NCI-H1417 (cell line): ENCODE measurements around the gene CCNL1.
"Not testable (repeated sequence)": the region's sequence is repeated elsewhere in the genome, so short reads cannot be mapped to it uniquely, and the experiment has no call there.

ENCODE experiments used
- DNase-seq, 3 experiments: peaks; one replicate each; lab custom pipeline; 2025; lab: John Stamatoyannopoulos, UW

The CCNL1 gene

DNA sequence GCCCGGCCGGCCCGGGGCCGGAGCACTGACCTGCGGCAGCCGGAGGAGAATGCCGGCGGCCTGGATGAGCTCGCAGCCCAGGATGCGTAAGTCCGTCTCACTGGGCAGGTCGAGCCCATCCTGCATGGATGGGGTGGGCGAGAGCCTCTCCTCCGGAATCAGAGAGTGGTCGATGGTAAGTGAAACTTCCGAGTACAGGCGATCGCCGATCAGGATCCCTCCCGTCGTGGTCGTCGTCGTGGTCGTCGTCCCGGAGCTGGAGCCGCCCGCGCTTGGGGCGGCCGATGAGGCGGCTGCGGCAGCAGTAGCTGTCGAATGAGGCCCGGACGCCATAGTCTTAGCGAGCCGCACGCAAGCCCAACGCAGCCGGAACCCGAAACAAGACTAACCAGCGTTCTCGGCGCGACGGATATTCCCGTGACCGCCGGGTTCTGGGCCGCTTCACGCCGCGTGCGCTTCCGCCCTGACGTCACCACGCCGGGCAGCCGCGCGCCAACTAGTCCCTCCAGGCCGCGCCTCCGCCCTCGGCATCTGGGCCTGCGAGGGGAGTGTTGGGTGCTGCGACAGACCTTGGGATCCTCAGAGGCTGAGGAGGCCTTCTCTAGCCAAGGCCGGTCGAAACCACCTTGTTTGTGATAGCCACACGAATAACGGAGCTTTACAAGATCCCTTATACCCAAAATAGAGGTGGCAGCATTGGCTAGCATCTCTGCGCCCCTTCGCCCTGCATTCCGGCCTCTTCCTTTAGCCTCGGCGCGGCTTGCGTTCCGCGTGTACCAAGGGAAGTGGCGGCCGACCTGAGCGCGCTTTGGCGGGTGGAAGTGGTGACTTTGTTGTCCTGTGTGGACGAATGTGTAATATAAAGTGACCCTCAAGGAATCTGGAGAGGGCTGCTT, at the start of gene CCNL1:
TSS of gene CCNL1 (minus strand) at position 386 of the 896 bp plus-strand sequence. CDS start at position 333, 53 bp downstream.
- DNase-seq = peak; percentile 97 to 99 (median 98)

DNA sequence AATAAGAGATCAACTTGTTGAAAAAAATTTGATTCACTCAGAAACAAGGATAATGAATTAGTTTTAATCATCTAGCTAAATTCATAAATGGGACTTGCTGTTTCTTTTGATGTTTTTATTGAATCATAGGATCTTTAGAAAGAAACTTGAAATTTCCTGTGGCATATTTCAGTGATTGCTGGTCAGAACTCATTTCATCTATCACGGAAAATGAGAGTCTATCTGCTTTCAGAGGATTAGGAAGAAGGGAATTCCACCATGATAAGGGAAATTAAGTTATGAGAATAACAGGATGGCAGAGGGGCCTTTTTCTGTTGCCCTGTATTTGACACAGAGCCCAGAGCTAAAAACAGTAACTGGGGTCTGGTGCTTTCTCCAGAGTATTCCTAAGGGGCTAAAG, 44.9 kb upstream of the CCNL1 start:
- no peak for DNase-seq

DNA sequence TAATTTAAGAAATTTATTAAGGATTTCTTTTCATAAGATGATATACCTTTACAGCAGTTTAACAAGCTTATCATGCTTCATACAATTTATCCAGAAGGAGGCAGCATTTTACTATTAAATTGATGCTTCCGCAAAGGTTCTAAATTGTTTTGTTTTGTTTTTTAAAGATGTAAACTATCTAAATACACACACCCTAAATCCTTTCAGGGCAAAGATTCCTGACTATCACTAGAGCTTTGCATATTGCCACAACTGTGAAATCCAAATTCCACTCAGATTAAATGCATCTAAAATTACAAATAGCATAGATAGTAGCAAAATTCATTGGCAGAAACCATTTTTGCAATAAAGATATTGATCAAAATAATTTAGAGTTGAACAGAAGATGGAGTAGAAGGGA, 44.5 kb upstream of the CCNL1 start:
- peak in 2 of 3 experiments; percentile 3 to 61 for DNase-seq

DNA sequence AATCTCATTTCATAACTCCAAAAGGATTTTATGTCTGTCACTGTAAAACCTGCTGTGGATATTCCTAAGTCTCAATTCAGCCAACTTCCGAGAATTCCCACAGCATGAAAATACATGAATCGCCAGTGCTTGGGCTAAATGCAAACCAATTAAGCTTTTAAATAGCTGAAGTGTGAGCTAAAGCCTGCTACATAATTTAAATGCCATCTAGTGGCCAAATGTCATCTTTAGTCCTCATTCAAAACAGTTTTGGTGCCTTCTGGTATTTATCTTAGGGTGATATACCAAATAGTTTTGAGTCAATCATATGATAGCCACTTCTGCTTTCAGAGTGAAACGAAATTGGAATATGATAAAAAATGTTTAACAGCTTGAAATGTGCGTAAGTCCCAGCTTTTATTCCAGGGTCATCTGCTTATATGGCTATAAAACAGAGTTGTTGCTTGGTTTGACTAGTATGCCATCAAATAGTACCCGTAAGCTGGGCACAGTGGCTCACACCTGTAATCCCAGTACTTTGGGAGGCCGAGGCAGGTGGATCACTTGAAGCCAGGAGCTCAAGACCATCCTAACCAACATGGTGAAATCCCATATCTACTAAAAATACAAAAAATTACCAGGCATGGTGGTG, 41.8 kb upstream of the CCNL1 start:
- peak; percentile 9 to 74 (median 47) for DNase-seq

DNA sequence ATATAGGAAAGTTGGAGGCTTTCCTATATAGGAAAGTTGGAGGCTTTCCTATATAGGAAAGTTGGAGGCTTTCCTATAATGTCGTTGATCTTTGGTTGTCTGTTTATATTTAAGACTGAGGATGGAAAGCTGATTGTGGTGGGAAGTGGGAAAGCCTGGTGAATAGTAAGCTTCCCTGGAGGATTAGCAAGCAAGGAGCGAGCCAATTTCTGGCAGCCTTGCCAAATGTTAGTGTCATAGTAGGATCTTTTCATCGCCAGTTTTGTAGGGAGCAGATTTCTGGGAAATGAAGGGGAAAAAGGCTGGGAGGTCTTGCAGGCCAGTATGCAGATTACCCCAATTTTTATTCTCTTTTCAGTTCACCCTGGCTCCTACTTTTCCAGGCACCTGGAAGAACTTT, 39.9 kb upstream of the CCNL1 start:
- DNase-seq = no peak

DNA sequence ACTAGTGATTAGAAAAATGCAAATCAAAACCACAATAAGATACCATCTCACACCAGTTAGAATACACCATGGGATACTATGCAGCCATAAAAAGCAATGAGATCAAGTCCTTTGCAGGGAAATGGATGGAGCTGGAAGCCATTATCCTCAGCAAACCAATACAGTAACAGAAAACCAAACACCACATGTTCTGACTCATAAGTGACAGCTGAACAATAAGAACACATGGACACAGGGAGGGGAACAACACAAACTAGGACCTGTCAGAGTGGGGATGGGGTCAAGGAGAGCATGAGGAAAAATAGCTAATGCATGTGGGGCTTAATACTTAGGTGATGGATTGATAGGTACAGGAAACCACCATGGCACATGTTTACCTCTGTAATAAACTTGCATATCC, 36.0 kb upstream of the CCNL1 start:
- no peak for DNase-seq

DNA sequence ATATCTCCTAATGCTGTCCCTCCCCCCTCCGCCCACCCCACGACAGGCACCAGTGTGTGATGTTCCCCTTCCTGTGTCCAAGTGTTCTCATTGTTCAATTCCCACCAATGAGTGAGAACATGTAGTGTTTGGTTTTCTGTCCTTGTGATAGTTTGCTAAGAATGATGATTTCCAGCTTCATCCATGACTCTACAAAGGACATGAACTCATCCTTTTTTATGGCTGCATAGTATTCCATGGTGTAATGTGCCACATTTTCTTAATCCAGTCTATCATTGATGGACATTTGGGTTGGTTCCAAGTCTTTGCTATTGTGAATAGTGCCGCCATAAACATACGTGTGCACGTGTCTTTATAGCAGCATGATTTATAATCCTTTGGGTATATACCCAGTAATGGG, 31.2 kb upstream of the CCNL1 start:
- not testable (repeated sequence) for DNase-seq

DNA sequence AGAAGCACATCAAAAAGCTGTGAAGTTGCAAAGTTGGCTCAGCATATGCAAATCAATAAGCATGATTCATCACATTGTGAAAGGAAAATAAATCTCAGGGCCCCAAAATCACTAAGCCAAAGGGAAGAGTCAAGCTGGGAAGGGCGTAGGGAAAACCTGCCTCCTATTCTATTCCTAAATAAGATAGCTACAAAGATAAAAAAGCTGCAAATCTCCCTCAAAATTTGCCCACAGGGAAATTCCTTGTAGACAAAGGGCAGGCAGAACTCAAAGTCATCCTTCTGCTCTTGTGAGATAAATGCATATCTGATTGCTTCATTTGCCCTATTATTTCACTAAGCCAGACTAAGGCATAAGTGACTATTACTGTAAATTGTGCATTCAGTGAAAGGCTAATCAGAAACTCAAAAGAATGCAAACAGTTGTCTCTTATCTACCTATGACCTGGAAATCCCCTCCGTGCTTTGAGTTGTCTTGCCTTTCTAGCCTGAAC, 30.5 kb upstream of the CCNL1 start:
- no peak for DNase-seq

DNA sequence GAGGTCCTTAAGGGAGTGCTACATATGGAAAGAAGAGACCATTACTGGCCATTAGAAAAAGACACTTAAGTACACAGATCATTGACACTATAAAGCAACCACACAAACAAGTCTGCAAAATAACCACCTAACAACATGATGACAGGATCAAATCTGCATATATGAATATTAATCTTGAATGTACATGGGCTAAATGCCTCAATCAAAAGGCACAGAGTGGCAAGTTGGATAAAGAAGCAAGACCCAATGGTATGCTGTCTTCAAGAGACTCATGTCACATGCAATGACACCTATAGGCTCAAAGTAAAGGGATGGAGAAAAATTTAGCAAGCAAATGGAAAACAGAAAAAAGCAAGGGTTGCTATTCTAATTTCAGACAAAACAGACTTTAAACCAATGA, 28.4 kb upstream of the CCNL1 start:
- no peak for DNase-seq

DNA sequence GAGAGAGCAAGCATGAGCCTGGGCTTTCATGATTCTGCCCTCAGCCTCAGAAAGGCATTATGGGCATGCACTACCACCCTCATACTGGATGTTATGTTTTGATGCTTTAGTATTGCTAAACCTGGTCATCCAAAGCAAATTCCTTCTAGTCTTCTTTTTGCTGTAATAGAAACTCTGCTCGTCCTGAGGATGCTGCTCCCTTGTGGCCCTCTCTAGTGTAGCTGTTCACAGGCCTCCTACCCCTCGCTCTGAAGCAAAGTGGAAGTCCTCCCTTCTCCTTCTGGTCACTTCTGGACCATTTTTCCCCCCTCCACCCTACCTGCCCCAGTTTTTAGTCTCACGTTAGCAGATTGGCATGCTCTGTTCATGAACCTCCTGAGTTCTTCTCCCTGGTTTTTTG, 22.9 kb upstream of the CCNL1 start:
- no peak for DNase-seq

DNA sequence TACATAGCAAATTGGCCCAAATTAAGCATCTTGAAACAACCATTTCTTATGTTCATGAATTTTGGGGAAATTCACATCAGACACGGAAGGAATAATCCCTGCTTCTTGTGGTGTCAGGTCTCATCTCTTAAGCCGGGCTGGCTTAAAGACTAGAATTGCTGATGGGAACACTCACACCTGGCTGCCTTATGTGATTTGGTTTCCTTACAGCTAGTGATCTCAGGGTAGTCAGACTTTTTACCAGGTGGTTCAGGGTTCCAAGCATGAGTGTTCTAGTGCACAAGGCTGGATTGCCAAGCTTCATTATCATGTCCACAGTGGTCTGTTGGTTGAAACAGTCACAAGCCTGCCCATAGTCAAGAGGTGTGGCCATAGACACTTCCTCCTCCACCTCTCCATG, 20.3 kb upstream of the CCNL1 start:
- no peak for DNase-seq

DNA sequence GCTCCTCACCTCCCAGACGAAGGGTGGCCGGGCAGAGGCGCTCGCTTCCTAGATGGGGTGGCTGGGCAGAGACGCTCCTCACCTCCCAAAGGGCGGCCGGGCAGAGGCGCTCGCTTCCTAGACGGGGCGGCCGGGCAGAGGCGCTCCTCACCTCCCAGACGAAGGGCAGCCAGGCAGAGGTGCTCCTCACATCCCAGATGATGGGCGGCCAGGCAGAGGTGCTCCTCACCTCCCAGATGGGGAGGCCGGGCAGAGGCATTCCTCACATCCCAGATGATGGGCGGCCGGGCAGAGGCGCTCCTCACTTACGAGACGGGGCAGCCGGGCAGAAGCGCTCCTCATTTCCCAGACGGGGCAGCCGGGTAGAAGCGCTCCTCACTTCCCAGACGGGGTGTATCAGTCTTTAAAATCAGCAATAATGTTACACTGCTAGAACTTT, 19.4 kb upstream of the CCNL1 start:
- no peak for DNase-seq

DNA sequence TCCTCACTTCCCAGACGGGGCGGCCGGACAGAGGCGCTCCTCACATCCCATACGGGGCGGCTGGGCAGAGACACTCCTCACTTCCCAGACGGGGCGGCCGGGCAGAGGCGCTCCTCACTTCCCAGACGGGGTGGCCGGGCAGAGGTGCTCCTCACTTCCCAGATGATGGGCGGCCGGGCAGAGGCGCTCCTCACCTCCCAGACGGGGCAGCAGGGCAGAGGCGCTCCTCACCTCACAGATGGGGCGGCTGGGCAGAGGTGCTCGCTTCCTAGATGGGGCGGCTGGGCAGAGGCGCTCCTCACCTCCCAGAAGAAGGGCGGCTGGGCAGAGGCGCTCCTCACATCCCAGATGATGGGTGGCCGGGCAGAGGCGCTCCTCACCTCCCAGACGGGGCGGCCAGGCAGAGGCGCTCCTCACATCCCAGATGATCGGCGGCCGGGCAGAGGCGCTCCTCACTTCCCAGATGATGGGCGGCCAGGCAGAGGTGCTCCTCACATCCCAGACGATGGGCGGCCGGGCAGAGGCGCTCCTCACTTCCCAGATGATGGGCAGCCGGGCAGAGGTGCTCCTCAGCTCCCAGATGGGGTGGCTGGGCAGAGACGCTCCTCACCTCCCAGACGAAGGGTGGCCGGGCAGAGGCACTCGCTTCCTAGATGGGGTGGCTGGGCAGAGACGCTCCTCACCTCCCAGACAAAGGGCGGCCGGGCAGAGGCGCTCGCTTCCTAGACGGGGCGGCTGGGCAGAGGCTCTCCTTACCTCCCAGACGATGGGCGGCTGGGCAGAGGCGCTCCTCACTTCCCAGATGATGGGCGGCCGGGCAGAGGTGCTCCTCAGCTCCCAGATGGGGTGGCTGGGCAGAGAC, 18.8 kb upstream of the CCNL1 start:
- DNase-seq = not testable (repeated sequence)

DNA sequence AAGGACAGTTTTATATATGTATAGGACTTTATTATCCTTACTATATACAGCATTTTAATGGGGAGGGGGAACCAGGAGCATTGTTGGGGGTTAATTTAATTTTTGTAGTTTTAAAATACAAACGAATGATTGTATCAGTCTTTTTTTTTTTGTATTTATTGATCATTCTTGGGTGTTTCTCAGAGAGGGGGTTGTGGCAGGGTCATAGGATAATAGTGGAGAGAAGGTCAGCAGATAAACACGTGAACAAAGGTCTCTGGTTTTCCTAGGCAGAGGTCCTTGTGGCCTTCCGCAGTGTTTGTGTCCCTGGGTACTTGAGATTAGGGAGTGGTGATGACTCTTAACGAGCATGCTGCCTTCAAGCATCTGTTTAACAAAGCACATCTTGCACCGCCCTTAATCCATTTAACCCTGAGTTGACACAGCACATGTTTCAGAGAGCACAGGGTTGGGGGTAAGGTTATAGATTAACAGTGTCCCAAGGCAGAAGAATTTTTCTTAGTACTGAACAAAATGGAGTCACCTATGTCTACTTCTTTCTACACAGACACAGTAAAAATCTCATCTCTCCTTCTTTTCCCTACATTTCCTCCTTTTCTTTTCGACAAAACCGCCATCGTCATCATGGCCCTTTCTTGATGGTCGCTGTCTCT, 18.0 kb upstream of the CCNL1 start:
- not testable (repeated sequence) for DNase-seq

DNA sequence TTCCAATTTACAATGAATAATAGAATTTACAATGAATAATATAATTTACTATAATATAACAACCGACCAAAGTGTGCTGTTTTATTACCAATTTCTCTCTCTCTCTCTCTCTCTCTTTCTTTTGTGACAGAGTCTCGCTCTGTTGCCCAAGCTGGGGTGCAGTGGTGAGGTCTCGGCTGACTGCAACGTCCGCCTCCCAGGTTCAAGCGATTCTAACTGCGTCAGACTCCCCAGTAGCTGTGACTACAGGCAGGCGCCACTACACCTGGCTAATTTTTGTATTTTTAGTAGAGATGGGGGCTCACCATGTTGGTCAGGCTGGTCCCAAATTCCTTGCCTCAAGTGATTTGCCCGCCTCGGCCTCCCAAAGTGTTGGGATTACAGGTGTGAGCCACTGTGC, 17.0 kb upstream of the CCNL1 start:
- no peak for DNase-seq

DNA sequence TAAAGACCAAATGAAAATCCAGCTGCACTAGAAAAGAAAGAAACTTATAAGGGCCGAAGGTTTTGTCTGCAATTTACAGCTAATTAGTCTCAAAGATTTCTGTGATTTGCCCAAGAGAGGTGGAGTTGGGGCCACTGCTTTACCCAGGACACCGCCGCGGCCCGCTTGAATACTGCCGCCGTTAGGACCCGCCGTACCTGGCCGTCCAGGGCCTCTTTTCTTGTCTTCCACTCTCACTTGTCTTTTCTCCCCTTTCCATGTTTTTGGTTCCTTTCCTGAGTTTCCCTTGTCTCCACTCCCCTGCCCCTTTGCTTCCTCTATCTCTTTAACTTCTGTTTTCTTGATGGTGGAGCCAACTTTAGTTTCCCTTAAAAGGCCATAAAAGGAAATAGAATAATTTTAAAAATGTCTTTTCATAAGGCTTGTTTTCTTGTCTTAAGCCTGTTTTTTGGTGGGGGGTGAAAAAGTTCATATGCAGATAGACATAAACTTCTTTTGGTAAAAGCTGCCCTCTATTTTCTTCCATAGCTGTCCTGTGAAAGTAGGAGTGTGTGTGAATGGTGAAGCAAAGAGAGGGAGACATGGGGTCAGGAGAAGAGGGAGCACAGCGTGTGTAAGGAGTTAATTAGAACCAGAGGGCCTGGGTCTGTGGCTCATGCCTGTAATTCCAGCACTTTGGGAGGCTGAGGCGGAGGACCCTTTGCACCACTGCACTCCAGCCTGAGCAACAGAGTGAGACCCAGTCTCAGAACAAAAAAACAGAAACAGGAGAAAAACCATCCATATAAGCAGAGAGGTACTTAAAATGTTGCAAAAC, 16.0 kb upstream of the CCNL1 start:
- peak in 2 of 3 experiments; percentile 51 to 72 for DNase-seq

DNA sequence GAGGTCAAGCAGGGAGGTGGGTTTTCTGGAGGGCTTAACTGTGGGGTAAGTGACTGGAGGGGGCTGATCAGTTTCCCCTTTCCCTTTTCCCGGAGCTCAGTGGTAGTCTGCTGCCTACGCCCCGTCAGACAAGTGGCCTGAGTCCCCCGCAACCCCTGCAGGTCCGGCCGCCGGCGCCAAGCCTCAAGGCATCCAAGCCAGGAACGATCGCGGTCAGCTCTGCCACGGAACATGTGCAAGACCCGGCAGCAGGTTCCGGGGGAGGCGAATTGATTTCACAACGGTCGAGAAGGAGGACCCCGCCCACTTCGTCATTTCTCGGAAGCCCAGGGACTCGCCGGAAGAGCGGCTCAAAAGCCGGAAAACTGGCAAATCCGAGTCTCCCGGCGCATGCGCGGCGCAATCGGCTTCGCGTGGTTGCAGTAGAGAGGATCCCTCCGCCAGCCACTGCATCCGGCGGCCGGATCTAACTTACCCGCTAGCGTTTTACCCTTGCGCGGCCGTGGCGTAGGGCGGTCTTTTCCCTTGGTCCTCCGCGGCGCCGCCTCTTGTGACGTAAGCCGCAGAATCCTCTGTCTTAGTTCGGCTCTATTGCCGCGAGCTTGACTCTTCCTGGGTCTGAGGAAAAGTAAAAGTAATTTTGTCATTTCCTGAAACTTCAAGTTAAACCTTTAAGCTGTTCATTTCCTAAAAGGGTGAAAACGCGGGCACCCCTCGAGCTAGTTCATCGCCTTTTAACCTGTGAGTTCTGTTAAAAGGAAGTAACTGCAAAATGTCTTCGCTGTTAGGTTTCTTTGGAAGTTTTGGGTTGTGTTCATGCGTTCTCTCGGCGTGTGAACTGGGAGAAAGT, 14.9 kb upstream of the CCNL1 start:
- DNase-seq = peak; percentile 99 to 100 (median 100)

DNA sequence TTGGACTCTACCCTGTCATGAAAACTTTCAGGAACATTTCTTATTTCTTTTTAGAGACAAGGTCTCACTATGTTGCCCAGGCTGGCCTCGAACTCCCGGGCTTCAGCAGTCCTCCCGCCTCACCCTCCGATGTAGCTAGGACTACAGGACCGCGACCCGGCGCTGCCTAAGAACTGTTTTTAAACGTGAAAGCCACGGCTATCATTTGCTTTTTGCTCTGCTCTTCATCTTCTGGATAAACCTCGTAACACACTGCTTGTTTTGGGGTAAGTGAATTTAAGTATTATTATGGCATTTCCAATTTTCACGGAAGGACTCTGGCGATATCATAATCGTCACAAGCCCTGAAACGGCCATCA, 14.3 kb upstream of the CCNL1 start:
- DNase-seq = peak in 2 of 3 experiments; percentile 57 to 90

DNA sequence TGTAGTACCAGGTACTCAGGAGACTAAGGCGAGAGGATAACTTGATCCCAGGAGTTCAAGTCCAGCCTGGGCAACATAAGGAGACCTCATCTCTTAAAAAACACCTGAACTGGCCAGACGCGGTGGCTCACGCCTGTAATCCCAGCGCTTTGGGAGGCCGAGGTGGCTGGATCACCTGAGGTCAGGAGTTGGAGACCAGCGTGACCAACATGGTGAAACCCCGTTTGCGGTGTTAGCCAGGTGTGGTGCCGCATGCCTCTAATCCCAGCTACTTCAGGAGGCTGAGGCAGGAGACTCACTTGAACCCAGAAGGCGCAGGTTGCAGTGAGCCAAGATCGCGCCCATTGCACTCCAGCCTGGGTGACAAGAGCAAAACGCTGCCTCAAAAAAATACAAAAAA, 13.4 kb upstream of the CCNL1 start:
- not testable (repeated sequence) for DNase-seq

DNA sequence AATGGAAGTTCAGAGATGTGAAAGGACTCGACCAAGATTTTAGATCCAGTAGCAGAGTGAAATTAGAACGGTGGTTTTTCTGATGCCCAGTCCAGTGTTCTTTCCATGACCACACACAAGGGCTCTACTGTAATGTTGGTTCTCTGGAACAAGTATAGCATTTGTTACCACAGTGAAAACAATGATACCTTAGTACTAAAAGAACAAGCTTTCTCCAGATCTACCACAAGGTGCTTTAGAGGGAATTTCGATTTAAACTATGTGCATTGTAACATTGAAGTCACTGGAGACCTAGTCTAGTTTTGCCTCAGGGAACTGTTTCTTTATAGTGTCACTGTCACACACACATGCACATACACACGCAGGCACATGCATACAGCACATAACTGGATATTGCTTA, 12.8 kb upstream of the CCNL1 start:
- DNase-seq = no peak
